SIG-M5 (cell line): ENCODE measurements around the gene NACC2.
A peak's percentile ranks its signal among the peaks of the same experiment; 100 is the strongest.

Source experiments
- DNase-seq: peaks from one replicate; lab custom pipeline; 2025; lab: John Stamatoyannopoulos, UW

The NACC2 gene

GRCh38 chr9:136055715-136056545 lies 39.2 kb downstream of the NACC2 start:
- DNase-seq = no peak

DNA sequence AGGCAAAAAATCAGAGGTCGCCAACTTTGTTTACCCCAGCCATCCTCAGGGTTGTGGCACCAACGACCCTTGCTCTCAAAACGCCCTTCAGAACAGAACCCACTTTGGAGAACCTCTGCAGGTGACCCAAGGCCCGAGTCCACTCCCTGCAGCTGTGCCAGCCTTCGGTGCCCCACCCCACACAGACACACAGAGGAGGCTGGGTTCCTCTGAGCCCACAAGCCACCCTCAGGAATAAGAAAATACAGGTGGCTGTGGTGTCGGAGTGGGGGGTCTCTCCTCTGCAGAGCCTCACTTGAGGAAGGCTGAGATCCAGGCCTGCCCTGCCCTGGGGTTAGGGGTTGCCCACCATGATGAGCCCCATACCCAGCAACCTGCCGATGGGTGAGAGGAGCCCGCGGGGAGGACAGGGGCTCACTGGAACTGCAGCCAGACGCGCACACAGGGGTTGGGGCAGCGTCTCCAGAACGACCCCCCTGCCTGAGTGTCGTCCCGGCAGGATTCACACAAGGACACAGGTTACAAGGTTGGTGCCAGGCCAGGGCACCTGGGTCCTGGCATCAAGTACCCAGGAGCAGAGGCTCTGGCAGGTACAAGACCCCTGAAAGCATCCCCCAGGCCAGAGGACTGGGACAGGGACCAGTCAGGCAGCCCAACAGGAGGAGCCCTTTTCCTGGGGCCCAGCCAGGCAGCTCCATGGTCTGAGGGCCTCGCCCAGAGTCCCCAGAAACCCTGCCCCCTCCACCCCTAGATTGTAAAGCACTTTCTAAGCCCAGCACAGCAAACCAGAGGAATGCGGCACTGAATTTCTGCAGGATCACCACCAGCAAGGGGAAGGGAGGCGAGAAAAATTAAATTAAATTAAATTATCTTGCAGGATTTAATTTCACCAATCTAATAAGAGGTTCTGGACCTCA lies 40.0 kb downstream of the NACC2 start:
- DNase-seq = no peak

- no peak for DNase-seq
Observed at GRCh38 chr9:136054146-136054545, 40.9 kb downstream of the NACC2 start.

GRCh38 chr9:136053757-136054142 lies 41.3 kb downstream of the NACC2 start:
- no peak for DNase-seq

DNA sequence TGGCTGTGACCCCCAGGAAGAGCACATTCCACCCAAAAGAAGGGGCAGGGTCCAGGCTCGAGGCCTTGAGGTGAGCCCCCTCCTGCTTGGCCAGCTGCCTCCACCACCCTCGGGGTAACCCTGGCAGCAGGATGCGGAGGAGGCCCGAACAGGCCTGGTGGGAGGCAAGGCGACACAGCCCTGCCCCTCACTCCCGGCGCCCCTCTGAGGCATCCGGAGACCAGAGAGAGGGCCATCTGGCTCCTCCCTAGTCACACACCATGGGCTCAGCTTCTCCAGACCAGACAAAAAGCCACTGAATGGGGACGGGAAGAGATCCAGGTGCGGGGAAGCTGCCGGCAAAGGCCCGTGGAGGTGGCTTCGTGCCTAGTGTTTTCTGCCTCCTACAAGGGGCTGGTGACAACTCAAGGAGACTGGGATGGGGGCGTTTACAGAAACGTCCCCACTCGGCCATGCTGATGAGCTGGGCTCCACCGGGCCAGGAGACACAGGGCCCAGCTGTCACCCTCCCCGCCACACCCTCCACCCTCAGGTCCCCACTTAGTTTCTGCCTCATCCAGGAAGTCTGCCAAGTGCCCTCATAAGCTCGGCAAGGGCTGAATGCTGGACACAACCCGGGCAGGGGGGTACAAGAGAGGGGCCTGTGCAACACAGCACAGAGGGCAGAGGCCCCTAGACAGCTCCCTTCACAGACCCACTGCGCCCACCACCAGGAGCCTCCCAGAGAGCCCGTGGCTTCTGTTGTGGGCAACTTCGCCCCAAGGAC lies 41.9 kb downstream of the NACC2 start:
- no peak for DNase-seq

- no peak for DNase-seq
Observed at GRCh38 chr9:136052472-136052880, 42.6 kb downstream of the NACC2 start.

DNA sequence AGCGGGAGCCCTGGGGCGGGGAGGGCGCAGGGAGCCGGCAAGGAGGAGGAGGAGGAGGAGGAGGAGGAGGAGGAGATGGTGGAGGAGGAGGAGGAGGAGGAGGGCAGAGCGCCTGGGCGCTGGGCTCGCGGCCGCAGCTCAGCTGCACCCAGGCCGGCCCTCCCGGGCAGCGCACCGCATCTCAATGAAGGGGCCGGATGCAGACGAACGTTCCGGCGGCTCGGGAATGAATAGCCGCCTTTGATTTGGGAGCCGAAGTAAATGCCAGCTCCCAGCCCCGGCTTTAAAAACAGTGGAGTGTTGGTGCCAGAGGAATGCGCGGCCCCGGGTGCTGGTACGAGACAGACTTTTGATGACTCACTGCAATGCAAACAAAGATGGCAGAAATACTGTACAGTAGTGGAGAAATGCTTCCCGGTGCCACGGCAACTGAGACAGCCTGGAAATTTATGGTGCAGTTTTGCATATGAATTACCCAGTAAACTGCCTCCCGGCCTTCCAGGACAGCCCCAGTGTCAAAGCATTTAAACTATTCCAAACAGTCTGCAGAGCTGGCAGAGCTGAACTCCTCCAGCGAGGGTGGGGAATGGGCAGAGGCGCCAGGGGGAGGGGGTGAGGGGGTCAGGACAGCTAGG lies 43.1 kb downstream of the NACC2 start:
- DNase-seq = no peak

GRCh38 chr9:136051453-136051836 lies 43.6 kb downstream of the NACC2 start:
- DNase-seq = no peak

DNA sequence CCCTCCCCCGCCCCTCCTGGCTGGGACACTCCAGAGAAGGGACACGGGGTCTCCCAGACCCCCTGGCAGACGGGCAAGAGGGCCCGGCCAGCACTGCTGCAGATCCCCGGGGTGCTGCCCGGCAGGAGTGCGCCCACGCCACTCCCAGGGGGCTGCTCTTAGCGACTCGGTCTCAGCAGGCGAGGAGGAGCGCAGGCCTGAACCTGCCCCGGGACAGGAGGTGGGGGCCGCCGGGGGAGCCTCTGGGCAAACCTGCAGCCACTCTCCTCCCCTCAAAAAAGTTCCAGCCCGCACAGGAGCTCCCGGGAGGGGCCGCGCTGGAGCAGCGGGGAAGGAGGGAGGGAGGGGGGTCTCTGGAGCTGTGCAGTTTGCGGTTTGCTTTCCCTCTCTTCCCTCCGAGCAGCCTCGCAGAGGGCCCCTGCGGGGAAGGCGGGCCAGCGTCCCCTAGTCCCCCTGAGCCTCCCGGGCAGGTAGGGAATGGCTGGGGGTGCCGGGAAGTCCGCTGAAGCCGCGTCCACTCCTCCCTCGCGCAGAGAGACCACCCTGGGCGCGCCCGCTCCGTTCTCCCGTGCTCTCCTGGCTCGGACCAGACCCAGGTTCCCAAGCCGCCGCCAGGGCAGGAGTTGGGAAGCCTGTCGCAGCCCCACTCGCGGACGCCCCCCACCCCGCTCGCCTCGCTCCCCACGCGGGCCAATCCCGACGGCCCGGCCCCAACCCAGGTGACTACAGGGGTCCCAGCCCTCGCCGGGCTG lies 44.2 kb downstream of the NACC2 start:
- no peak for DNase-seq

DNA sequence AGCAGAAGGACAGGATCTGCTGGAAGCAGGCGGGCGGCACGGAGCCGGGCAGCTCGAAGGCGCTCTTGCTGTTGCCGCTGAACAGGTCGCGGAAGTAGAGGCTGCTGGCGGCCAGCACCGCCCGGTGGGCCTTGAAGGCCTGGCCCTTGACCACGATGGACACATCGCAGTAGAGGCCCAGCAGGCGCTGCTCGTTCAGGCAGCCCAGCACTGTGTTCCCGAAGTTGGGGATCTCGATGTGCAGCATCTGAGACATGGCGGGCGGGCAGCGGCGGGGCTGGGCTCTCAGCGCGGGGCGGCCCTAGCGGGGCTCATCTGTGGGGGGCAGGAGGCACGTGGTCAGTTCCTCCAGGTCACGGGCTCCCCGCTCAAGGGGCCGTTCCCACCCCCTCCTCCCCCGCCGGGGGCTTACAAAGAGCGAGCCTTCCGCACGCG lies 44.8 kb downstream of the NACC2 start:
- no peak for DNase-seq

- no peak for DNase-seq
Observed at GRCh38 chr9:136049491-136050265, 45.4 kb downstream of the NACC2 start.

DNA sequence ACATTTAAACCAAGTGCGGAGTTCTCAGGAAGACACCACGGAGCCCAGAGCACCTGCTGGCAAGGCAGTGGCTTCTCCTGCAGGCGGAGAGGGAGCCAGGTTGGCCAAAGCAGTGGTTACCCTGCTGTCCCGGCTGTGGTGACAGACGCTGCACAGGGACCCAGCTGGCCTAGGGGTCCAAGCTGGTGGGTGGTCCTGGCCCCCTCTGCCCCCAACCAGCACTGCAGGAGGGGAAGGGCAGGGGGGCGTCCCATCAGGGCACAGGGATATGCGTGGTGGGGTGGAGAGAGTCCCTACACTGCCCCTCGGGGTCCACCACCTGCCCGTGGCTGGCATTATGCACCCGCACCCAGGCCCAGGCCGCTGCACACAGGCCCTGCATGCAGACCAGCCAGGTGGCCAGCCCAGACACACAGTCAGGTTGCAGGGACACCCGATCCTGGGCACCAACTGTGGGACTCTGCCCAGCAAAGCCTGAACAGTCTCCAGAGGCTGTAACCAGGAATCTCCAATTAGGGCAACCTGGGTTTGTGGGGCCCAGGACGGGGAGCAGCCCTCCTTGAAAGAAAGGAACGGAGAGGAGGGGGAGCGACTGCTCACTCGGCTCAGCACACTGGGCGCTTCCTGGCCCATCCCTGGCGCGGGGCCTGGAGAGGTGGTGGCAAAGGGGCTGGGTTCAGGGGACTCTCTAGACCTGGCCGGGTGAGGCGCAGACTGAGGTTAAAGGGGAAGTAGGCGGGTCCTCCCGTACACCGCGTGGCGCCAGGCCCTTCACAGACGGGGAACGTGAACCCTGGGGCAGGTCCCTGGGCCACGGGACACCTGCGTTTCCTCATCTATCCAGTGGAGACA lies 46.3 kb downstream of the NACC2 start:
- DNase-seq = no peak

- DNase-seq = no peak
Observed at GRCh38 chr9:136047775-136048559, 47.1 kb downstream of the NACC2 start.

GRCh38 chr9:136047076-136047774 lies 47.9 kb downstream of the NACC2 start:
- no peak for DNase-seq

DNA sequence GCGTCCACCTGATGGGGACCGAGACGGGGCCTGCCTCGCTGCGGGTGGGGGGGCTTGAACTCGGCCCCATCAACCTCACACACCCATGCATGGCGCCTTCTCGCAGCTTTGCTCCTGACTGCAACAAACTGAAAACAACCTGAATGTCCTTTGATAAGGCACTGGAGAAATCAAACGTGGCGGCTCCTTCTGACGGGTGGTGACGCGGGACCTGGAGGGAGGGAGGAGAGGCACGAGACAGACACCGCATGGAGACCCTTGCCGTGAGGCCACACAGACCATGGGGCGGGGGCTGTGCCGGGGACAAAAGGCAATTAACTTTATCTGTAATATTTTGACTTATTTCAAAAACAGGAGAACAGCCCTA lies 48.6 kb downstream of the NACC2 start:
- DNase-seq = no peak

DNA sequence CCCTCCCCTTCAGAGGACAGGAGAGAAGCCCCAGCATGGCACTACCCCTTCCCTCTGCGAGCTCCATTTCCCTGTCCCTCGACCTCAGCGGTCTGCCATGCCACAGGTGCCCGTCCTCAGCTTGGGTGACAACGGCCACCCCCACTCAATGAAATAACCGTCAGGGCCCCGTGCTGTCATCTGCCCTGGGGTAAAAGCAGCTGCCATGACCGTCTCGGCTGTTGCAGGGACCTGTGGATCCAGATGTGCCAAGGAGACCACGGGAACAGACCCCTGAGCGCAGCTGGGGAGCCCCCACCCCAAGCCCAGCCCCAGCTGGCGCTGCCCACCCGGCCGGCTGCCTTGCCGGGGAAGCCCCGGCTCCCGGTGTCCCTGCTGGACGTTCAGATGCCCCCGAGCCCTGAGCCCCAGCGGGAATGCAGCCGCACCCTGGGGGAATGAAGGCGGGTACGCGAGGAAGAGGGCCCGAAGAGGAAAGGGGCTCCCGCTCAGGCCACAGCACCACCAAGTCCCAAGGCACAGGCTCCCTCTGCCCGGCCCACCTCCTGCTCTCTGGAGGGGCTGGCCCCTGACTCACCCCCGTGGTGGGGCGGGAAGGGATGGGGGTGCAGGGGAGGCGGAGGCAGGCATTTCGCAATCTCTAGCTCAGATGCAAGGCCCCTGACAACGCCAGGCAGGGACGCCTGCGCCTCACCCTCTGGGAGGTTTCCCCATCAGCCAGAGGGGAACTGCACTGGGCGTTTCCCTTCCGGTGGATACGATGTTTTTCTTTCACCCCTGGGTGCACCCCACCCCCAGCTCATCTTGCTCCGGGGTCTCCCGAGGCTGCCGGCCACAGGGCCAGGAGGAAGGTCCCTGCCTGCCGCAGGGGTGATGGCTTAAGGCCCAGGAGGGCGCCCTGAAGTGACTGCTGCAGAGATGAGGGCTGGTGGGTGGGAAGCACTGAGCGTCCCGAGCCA lies 49.2 kb downstream of the NACC2 start:
- peak; percentile 33 for DNase-seq
